Sigmoid colon (tissue), 4 donors: ENCODE measurements around the gene GRM4.

ENCODE experiments used
- CTCF ChIP-seq, 4 experiments: fragments of 450-650 bp in 3 of 4; fragments of 200-600 bp in 1 of 4; IDR thresholded peaks; one replicate each; pipeline ENCODE4 v1.5.1; 2016 to 2019; ENCODE audit warnings: antibody characterized with exemption in 4 of 4, mild to moderate bottlenecking in 3 of 4, moderate library complexity in 2 of 4
- POLR2A ChIP-seq, 2 donors: fragments of 450-650 bp; IDR thresholded peaks; one replicate each; pipeline ENCODE4 v1.6.1; 2016; ENCODE audit warnings: antibody characterized with exemption in 2 of 2, mild to moderate bottlenecking in 2 of 2, moderate library complexity in 2 of 2
- POLR2AphosphoS5 ChIP-seq, 4 donors: sonication (generic); formaldehyde crosslinking; IDR thresholded peaks; one replicate each; pipeline ENCODE4 v1.6.1; 2017; ENCODE audit warnings: antibody characterized with exemption in 4 of 4

- no peak for TF ChIP-seq POLR2A (IDR thresholded peaks at IDR 0.05)
- TF ChIP-seq POLR2AphosphoS5 (IDR thresholded peaks at IDR 0.05), result no peak
- no peak for TF ChIP-seq CTCF (IDR thresholded peaks at IDR 0.05)
These were observed 27.3 kb upstream of the GRM4 start for GRCh38 chr6:34172961-34173775.
